ENCODE measurements around the gene MDN1. TPM values are rescaled to one million over a fixed set of nuclear protein-coding genes. Genes with fewer than 3 reads are reported as not detected.

MDN1 gene
- polyA plus RNA-seq, 1 of the 3 experiments (the other 2 are of a cell fraction): 8.5 TPM

GRCh38 chr6:89596484-89596883 lies 223.1 kb downstream of the MDN1 start:
- POLR2A ChIA-PET: no interaction called here
- Histone ChIP-seq H3K9me2 (no peaks in the 10 kb centered on the region), H2AFZ (ENCODE audit: low read depth) (no peak overlapping the region), H3K79me2 (ENCODE audit: insufficient read depth) (no peaks in the 10 kb centered on the region), H3K27ac (ENCODE audit: low read depth in 2 of 2, low read length in 1 of 2) (no peak overlapping the region), H3K4me3 (ENCODE audit: low read depth in 2 of 2, low read length in 1 of 2) (no peak overlapping the region), H3K36me3 (replicated peaks in 1 of 2; ENCODE audit: control insufficient read depth in 1 of 2, insufficient read depth in 2 of 2, low read length in 1 of 2) (no peaks in the 10 kb centered on the region), H3K27me3 (ENCODE audit: insufficient read depth) (no peaks in the 10 kb centered on the region), H3K9ac (no peak overlapping the region), H4K20me1 (ENCODE audit: insufficient read depth) (no peaks in the 10 kb centered on the region), H3K4me1 (ENCODE audit: control insufficient read depth in 1 of 2, insufficient read depth in 2 of 2, low read depth in 1 of 2, low read length in 1 of 2) (no peaks in the 10 kb centered on the region), H3K4me2 (no peak overlapping the region), H3K9me3 (no peaks in the 10 kb centered on the region), H3F3A (replicated peaks; ENCODE audit: insufficient read depth) (no peaks in the 10 kb centered on the region)
- TF ChIP-seq FOXM1 (IDR thresholded peaks at IDR 0.05; ENCODE audit: low read depth) (no peak), YY1 (IDR thresholded peaks at IDR 0.05; ENCODE audit: low read depth) (no peak), GATA2 (CRISPR knock-in tag; IDR thresholded peaks at IDR 0.05) (no peak), FOXJ3 (CRISPR knock-in tag; IDR thresholded peaks at IDR 0.05) (no peak), MXI1 (IDR thresholded peaks at IDR 0.05; ENCODE audit: low read depth, low read length) (no peak), NRF1 (IDR thresholded peaks at IDR 0.05; ENCODE audit: low read depth, low read length) (no peak), RCOR1 (IDR thresholded peaks at IDR 0.05; ENCODE audit: low read length) (no peak), TEAD4 (IDR thresholded peaks at IDR 0.05; ENCODE audit: borderline replicate concordance, insufficient read depth) (no peak), RAD21 (IDR thresholded peaks at IDR 0.05; ENCODE audit: low read length) (no peak), SMC3 (IDR thresholded peaks at IDR 0.05; ENCODE audit: low read depth, low read length) (no peak), RFX5 (IDR thresholded peaks at IDR 0.05; ENCODE audit: low read length) (no peak), MAX (IDR thresholded peaks at IDR 0.05; ENCODE audit: low read depth) (no peak), SIN3A (IDR thresholded peaks at IDR 0.05; ENCODE audit: borderline replicate concordance, low read depth, low read length) (no peak)
- TF ChIP-seq, protein P1, sequence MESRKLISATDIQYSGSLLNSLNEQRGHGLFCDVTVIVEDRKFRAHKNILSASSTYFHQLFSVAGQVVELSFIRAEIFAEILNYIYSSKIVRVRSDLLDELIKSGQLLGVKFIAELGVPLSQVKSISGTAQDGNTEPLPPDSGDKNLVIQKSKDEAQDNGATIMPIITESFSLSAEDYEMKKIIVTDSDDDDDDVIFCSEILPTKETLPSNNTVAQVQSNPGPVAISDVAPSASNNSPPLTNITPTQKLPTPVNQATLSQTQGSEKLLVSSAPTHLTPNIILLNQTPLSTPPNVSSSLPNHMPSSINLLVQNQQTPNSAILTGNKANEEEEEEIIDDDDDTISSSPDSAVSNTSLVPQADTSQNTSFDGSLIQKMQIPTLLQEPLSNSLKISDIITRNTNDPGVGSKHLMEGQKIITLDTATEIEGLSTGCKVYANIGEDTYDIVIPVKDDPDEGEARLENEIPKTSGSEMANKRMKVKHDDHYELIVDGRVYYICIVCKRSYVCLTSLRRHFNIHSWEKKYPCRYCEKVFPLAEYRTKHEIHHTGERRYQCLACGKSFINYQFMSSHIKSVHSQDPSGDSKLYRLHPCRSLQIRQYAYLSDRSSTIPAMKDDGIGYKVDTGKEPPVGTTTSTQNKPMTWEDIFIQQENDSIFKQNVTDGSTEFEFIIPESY (IDR thresholded peaks at IDR 0.05; ENCODE audit: borderline replicate concordance, low read depth): no peak
- TF ChIP-seq, protein P2, sequence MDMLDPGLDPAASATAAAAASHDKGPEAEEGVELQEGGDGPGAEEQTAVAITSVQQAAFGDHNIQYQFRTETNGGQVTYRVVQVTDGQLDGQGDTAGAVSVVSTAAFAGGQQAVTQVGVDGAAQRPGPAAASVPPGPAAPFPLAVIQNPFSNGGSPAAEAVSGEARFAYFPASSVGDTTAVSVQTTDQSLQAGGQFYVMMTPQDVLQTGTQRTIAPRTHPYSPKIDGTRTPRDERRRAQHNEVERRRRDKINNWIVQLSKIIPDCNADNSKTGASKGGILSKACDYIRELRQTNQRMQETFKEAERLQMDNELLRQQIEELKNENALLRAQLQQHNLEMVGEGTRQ (IDR thresholded peaks at IDR 0.05; ENCODE audit: borderline replicate concordance, low read depth, low read length): no peak
- CTCF ChIA-PET: interaction anchor here (0.7 to 5.0 kb wide), 2 partner anchors 104 to 163 kb away, joined by 3 to 35 read pairs; partner anchors contain the start of gene ANKRD6
- DNase-seq: no peak
- 43% methylated on average over 1 of the region's 1 CpG for WGBS (ENCODE audit: low lambda C conversion rate)

GRCh38 chr6:89596056-89596455 lies 223.5 kb downstream of the MDN1 start:
- WGBS (ENCODE audit: low lambda C conversion rate): 78% methylated on average over 2 of the region's 2 CpGs
- Histone ChIP-seq H3K4me2 (no peak overlapping the region), H3K79me2 (ENCODE audit: insufficient read depth) (no peaks in the 10 kb centered on the region), H3K9me3 (no peaks in the 10 kb centered on the region), H3K36me3 (replicated peaks in 1 of 2; ENCODE audit: control insufficient read depth in 1 of 2, insufficient read depth in 2 of 2, low read length in 1 of 2) (no peaks in the 10 kb centered on the region), H2AFZ (ENCODE audit: low read depth) (no peak overlapping the region), H4K20me1 (ENCODE audit: insufficient read depth) (no peaks in the 10 kb centered on the region), H3K9me2 (no peaks in the 10 kb centered on the region), H3K27me3 (ENCODE audit: insufficient read depth) (no peaks in the 10 kb centered on the region), H3K4me3 (ENCODE audit: low read depth in 2 of 2, low read length in 1 of 2) (no peak overlapping the region), H3F3A (replicated peaks; ENCODE audit: insufficient read depth) (no peaks in the 10 kb centered on the region), H3K27ac (ENCODE audit: low read depth in 2 of 2, low read length in 1 of 2) (no peak overlapping the region), H3K4me1 (ENCODE audit: control insufficient read depth in 1 of 2, insufficient read depth in 2 of 2, low read depth in 1 of 2, low read length in 1 of 2) (no peaks in the 10 kb centered on the region), H3K9ac (no peak overlapping the region)
- DNase-seq: no peak
- ChIA-PET CTCF (interaction anchor here (0.7 to 5.0 kb wide), 2 partner anchors 104 to 163 kb away, joined by 3 to 35 read pairs; partner anchors contain the start of gene ANKRD6), POLR2A (no interaction called here)
- no peak for TF ChIP-seq USF1 (IDR thresholded peaks at IDR 0.05; ENCODE audit: borderline replicate concordance, low read depth)
- no peak for TF ChIP-seq ELF1 (IDR thresholded peaks at IDR 0.05)
- TF ChIP-seq MAX (IDR thresholded peaks at IDR 0.05; ENCODE audit: low read depth): no peak
- TF ChIP-seq TAF1 (IDR thresholded peaks at IDR 0.05; ENCODE audit: borderline replicate concordance, low read depth, low read length): no peak
- no peak for TF ChIP-seq MXI1 (IDR thresholded peaks at IDR 0.05; ENCODE audit: low read depth, low read length)
- no peak for TF ChIP-seq EZH2phosphoT487 (IDR thresholded peaks at IDR 0.05; ENCODE audit: borderline replicate concordance, low read depth)
- no peak for TF ChIP-seq RFX5 (IDR thresholded peaks at IDR 0.05; ENCODE audit: low read length)
- no peak for TF ChIP-seq POLR2AphosphoS5 (IDR thresholded peaks at IDR 0.05; ENCODE audit: low read depth, low read length)
- no peak for TF ChIP-seq JUND (IDR thresholded peaks at IDR 0.05)
- no peak for TF ChIP-seq CHD2 (IDR thresholded peaks at IDR 0.05; ENCODE audit: low read length, partially characterized antibody)
- no peak for TF ChIP-seq RAD21 (IDR thresholded peaks at IDR 0.05; ENCODE audit: low read length)
- TF ChIP-seq IRF3 (IDR thresholded peaks at IDR 0.05; ENCODE audit: low read depth, low read length): no peak

All from SK-N-SH (cell line).